Left ventricle myocardium inferior (tissue), 1 donor: Measurements from ENCODE around the gene GBP6. TPM values are rescaled to one million over a fixed set of nuclear protein-coding genes. Genes with fewer than 3 reads are reported as not detected.

Source experiments
- DNase-seq: peaks from one replicate; pipeline ENCODE4 v3.0.0-alpha.2; 2020
- H3K27ac ChIP-seq: fragments of 200-600 bp; replicated peaks from 2 replicates; pipeline ENCODE4 v1.8.0; 2021
- H3K27me3 ChIP-seq: fragments of 200-600 bp; 2 replicates; pipeline ENCODE4 v1.8.0; 2021; ENCODE audit warnings: low read depth
- H3K36me3 ChIP-seq: fragments of 200-600 bp; 2 replicates; pipeline ENCODE4 v1.8.0; 2021
- H3K4me1 ChIP-seq: fragments of 200-600 bp; 2 replicates; pipeline ENCODE4 v1.8.0; 2021
- H3K4me3 ChIP-seq: fragments of 200-600 bp; 2 replicates; pipeline ENCODE4 v1.8.0; 2021; ENCODE audit warnings: mild to moderate bottlenecking, moderate library complexity
- H3K9me3 ChIP-seq: fragments of 200-600 bp; replicated peaks from 2 replicates; pipeline ENCODE4 v1.8.0; 2021
- CTCF ChIP-seq: fragments of 200-600 bp; IDR thresholded peaks from 2 replicates; pipeline ENCODE4 v1.8.0; 2021; ENCODE audit warnings: antibody characterized with exemption, mild to moderate bottlenecking, borderline replicate concordance
- intact Hi-C: fragments of 100-400 bp; cut with micrococcal nuclease; formaldehyde crosslinking; loops from one replicate; pipeline ENCODE4 v1.11.0; 2022
- total RNA-seq: library from RNA; stranded (reverse); fragmentation: NEBNext Ultra II Directional; extraction: Animal tissue kit (Norgen Biotek cat#: 25700); gene quantifications from one replicate; pipeline ENCODE4 v1.2.1, GENCODE V29; 2021
- donor health status: DM: no; HTN: yes; CAD: no; lungs with severe emphysema.

GBP6 gene
- total RNA-seq, 1 donor from 2014 or later = 0.08 TPM

- Histone ChIP-seq H3K4me1 (peaks cover 20% of the 10 kb centered on the region), H3K4me3 (no peak overlapping the region), H3K9me3 (no peaks in the 10 kb centered on the region), H3K27me3 (no peaks in the 10 kb centered on the region), H3K27ac (no peak overlapping the region), H3K36me3 (no peaks in the 10 kb centered on the region)
- DNase-seq = no peak
- intact Hi-C loops = no loop called here
- no peak for TF ChIP-seq CTCF
Measured at GRCh38 chr1:89360716-89361115, 3.1 kb upstream of the GBP6 start.

- Histone ChIP-seq H3K27me3 (no peaks in the 10 kb centered on the region), H3K36me3 (no peaks in the 10 kb centered on the region), H3K27ac (no peak overlapping the region), H3K9me3 (no peaks in the 10 kb centered on the region), H3K4me3 (no peak overlapping the region), H3K4me1 (peaks cover 20% of the 10 kb centered on the region)
- TF ChIP-seq CTCF = no peak
- intact Hi-C loops = no loop called here
- DNase-seq = no peak
Measured at GRCh38 chr1:89361681-89362080, 2.2 kb upstream of the GBP6 start.

- DNase-seq = no peak
- Histone ChIP-seq H3K9me3 (no peaks in the 10 kb centered on the region), H3K27me3 (no peaks in the 10 kb centered on the region), H3K27ac (peak overlapping the region; percentile 57), H3K4me3 (no peak overlapping the region), H3K4me1 (peaks cover 16% of the 10 kb centered on the region), H3K36me3 (no peaks in the 10 kb centered on the region)
- no peak for TF ChIP-seq CTCF
- intact Hi-C loops = no loop called here
Measured at GRCh38 chr1:89363196-89363595, 663 bp upstream of the GBP6 start.

GRCh38 chr1:89364954-89365550 lies 1.2 kb downstream of the GBP6 start:
- intact Hi-C loops = no loop called here
- TF ChIP-seq CTCF = no peak

GRCh38 chr1:89367221-89367620 lies 3.4 kb downstream of the GBP6 start:
- no peaks in the 10 kb centered on the region for H3K27me3 ChIP-seq
- H3K4me1 ChIP-seq = peaks cover 16% of the 10 kb centered on the region
- no peak overlapping the region for H3K27ac ChIP-seq
- no peak for TF ChIP-seq CTCF
- no peaks in the 10 kb centered on the region for H3K9me3 ChIP-seq
- no peak overlapping the region for H3K4me3 ChIP-seq
- intact Hi-C loops = no loop called here
- no peaks in the 10 kb centered on the region for H3K36me3 ChIP-seq
- no peak for DNase-seq

More at GRCh38 chr1:89364954-89365550, 1.2 kb downstream of the GBP6 start:
- Histone ChIP-seq H3K27ac (no peak overlapping the region), H3K4me1 (peaks cover 16% of the 10 kb centered on the region), H3K9me3 (no peaks in the 10 kb centered on the region), H3K4me3 (no peak overlapping the region), H3K36me3 (no peaks in the 10 kb centered on the region), H3K27me3 (no peaks in the 10 kb centered on the region)
- DNase-seq = no peak
